ENCODE results near the gene F13A1.

DNA sequence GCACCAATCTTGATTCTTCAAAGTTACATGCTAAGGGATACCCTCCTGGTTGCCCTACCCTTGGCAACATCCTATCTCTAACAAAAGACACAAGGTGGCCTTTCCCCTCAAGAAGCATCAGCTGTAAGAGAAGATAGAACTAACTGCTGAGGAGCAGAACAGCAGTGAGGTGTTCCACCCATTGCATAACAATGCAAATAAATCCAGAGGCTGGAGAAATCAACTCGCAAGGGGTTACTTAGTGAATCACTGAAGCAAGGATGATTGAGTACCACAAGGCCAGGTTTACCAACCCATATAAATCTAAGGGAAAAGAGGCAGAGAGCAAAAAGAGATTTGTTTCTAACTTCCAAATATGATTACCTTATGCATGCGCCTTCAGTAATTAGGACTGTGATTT is 36.7 kb downstream of the F13A1 start:
- TF ChIP-seq EZH2 (IDR thresholded peaks at IDR 0.05; ENCODE audit: insufficient read depth, poor library complexity, severe bottlenecking) = no peak
- no peak for TF ChIP-seq EZH2phosphoT487 (IDR thresholded peaks at IDR 0.05; ENCODE audit: insufficient read depth, low read depth)
